Activated naive CD4-positive, alpha-beta T cell treated with anti-CD3 and anti-CD28 coated beads for 36 hours (primary cell): ENCODE results near the gene F7. TPM values are rescaled to one million over a fixed set of nuclear protein-coding genes. Genes with fewer than 3 reads are reported as not detected.
"Not testable (repeated sequence)": the region's sequence is repeated elsewhere in the genome, so short reads cannot be mapped to it uniquely, and the experiment has no call there.

Source experiments
- CTCF ChIA-PET: fragments of 350-600 bp; sonication (Branson Sonifier 250); formaldehyde crosslinking; loops from one replicate; lab custom pipeline; 2021; ENCODE audit warnings: antibody characterized with exemption; lab: Charles Lee
- DNase-seq: peaks from one replicate; pipeline ENCODE4 v3.0.0-alpha.2; 2020
- H3K27ac Mint-ChIP-seq: one replicate; pipeline ENCODE4 v1.8.0; 2021; ENCODE audit warnings: mild to moderate bottlenecking, mixed read lengths
- H3K27me3 Mint-ChIP-seq: one replicate; pipeline ENCODE4 v1.8.0; 2021; ENCODE audit warnings: low read depth, mixed read lengths
- H3K36me3 Mint-ChIP-seq: one replicate; pipeline ENCODE4 v1.8.0; 2021; ENCODE audit warnings: low read depth, mixed read lengths
- H3K4me1 Mint-ChIP-seq: one replicate; pipeline ENCODE4 v1.8.0; 2021; ENCODE audit warnings: low read depth, mixed read lengths
- H3K4me3 Mint-ChIP-seq: one replicate; pipeline ENCODE4 v1.8.0; 2021; ENCODE audit warnings: mild to moderate bottlenecking, moderate library complexity, mixed read lengths
- H3K9me3 Mint-ChIP-seq: one replicate; pipeline ENCODE4 v1.8.0; 2021; ENCODE audit warnings: mixed read lengths
- intact Hi-C: fragments of 100-400 bp; cut with micrococcal nuclease; formaldehyde crosslinking; loops from one replicate; pipeline ENCODE4 v1.15.1; 2023
- total RNA-seq, 2 experiments: library from RNA; stranded (reverse); gene quantifications; one replicate each; pipeline ENCODE4 v1.2.3, GENCODE V29; 2021

Gene F7
- total RNA-seq, 2 experiments from 2014 or later, result 0.35 to 0.62 TPM

- CTCF ChIA-PET, result no interaction called here
- H3K27me3 Mint-ChIP-seq, result no peaks in the 10 kb centered on the region
- no peaks in the 10 kb centered on the region for H3K4me1 Mint-ChIP-seq
- no peak for DNase-seq
- H3K36me3 Mint-ChIP-seq, result peaks cover 2% of the 10 kb centered on the region
- H3K27ac Mint-ChIP-seq, result no peak overlapping the region
- intact Hi-C loops, result no loop called here
- no peaks in the 10 kb centered on the region for H3K9me3 Mint-ChIP-seq
- H3K4me3 Mint-ChIP-seq, result no peak overlapping the region
Observed at GRCh38 chr13:113091891-113092775, 13.5 kb upstream of the F7 start.

- Mint-ChIP-seq H3K4me3 (no peak overlapping the region), H3K4me1 (no peaks in the 10 kb centered on the region), H3K36me3 (peaks cover 4% of the 10 kb centered on the region), H3K27ac (no peak overlapping the region), H3K27me3 (no peaks in the 10 kb centered on the region), H3K9me3 (no peaks in the 10 kb centered on the region)
- no peak for DNase-seq
- CTCF ChIA-PET, result no interaction called here
- intact Hi-C loops, result no loop called here
Observed at GRCh38 chr13:113092776-113093579, 12.6 kb upstream of the F7 start.

GRCh38 chr13:113093580-113094409 lies 11.8 kb upstream of the F7 start:
- CTCF ChIA-PET, result no interaction called here
- Mint-ChIP-seq H3K4me1 (no peaks in the 10 kb centered on the region), H3K4me3 (no peak overlapping the region), H3K27me3 (no peaks in the 10 kb centered on the region), H3K27ac (no peak overlapping the region), H3K36me3 (peaks cover 2% of the 10 kb centered on the region), H3K9me3 (no peaks in the 10 kb centered on the region)
- intact Hi-C loops, result no loop called here
- no peak for DNase-seq

- H3K36me3 Mint-ChIP-seq, result peaks cover 2% of the 10 kb centered on the region
- no peaks in the 10 kb centered on the region for H3K4me1 Mint-ChIP-seq
- H3K27ac Mint-ChIP-seq, result no peak overlapping the region
- CTCF ChIA-PET, result no interaction called here
- H3K27me3 Mint-ChIP-seq, result no peaks in the 10 kb centered on the region
- no peaks in the 10 kb centered on the region for H3K9me3 Mint-ChIP-seq
- intact Hi-C loops, result no loop called here
- DNase-seq, result no peak
- no peak overlapping the region for H3K4me3 Mint-ChIP-seq
Observed at GRCh38 chr13:113094410-113094800, 11.2 kb upstream of the F7 start.

- intact Hi-C loops, result no loop called here
- no peaks in the 10 kb centered on the region for H3K9me3 Mint-ChIP-seq
- CTCF ChIA-PET, result no interaction called here
Observed at GRCh38 chr13:113095146-113096051, 10.2 kb upstream of the F7 start.

GRCh38 chr13:113096052-113096744 lies 9.4 kb upstream of the F7 start:
- no peak for DNase-seq
- intact Hi-C loops, result no loop called here
- no peak overlapping the region for H3K4me3 Mint-ChIP-seq
- no peak overlapping the region for H3K27ac Mint-ChIP-seq
- no peaks in the 10 kb centered on the region for H3K27me3 Mint-ChIP-seq
- no peaks in the 10 kb centered on the region for H3K9me3 Mint-ChIP-seq
- H3K4me1 Mint-ChIP-seq, result no peaks in the 10 kb centered on the region
- peaks cover 2% of the 10 kb centered on the region for H3K36me3 Mint-ChIP-seq
- CTCF ChIA-PET, result no interaction called here

More at GRCh38 chr13:113095146-113096051, 10.2 kb upstream of the F7 start:
- no peak for DNase-seq
- Mint-ChIP-seq H3K4me1 (no peaks in the 10 kb centered on the region), H3K36me3 (peaks cover 2% of the 10 kb centered on the region), H3K27me3 (no peaks in the 10 kb centered on the region), H3K4me3 (no peak overlapping the region), H3K27ac (no peak overlapping the region)

- intact Hi-C loops, result no loop called here
- Mint-ChIP-seq H3K9me3 (no peaks in the 10 kb centered on the region), H3K4me1 (no peaks in the 10 kb centered on the region), H3K36me3 (peaks cover 2% of the 10 kb centered on the region), H3K27ac (no peak overlapping the region), H3K4me3 (no peak overlapping the region), H3K27me3 (no peaks in the 10 kb centered on the region)
- CTCF ChIA-PET, result no interaction called here
- no peak for DNase-seq
Observed at GRCh38 chr13:113096745-113097305, 8.8 kb upstream of the F7 start.

- CTCF ChIA-PET, result no interaction called here
- no peak overlapping the region for H3K27ac Mint-ChIP-seq
- intact Hi-C loops, result no loop called here
- no peaks in the 10 kb centered on the region for H3K27me3 Mint-ChIP-seq
- no peaks in the 10 kb centered on the region for H3K9me3 Mint-ChIP-seq
- H3K36me3 Mint-ChIP-seq, result peaks cover 2% of the 10 kb centered on the region
- no peak overlapping the region for H3K4me3 Mint-ChIP-seq
- DNase-seq, result no peak
- H3K4me1 Mint-ChIP-seq, result no peaks in the 10 kb centered on the region
Observed at GRCh38 chr13:113097651-113098050, 7.9 kb upstream of the F7 start.

- DNase-seq, result no peak
- Mint-ChIP-seq H3K4me1 (no peaks in the 10 kb centered on the region), H3K36me3 (peaks cover 2% of the 10 kb centered on the region), H3K27ac (no peak overlapping the region), H3K27me3 (no peaks in the 10 kb centered on the region), H3K4me3 (no peak overlapping the region), H3K9me3 (no peaks in the 10 kb centered on the region)
- intact Hi-C loops, result no loop called here
- CTCF ChIA-PET, result no interaction called here
Observed at GRCh38 chr13:113098162-113098732, 7.3 kb upstream of the F7 start.

GRCh38 chr13:113099142-113099541 lies 6.4 kb upstream of the F7 start:
- intact Hi-C loops, result no loop called here

GRCh38 chr13:113102302-113102701 lies 3.3 kb upstream of the F7 start:
- DNase-seq, H3K27me3 Mint-ChIP-seq, H3K4me3 Mint-ChIP-seq, H3K9me3 Mint-ChIP-seq, CTCF ChIA-PET, H3K4me1 Mint-ChIP-seq, intact Hi-C loops, H3K27ac Mint-ChIP-seq, H3K36me3 Mint-ChIP-seq: not testable (repeated sequence)

More at GRCh38 chr13:113099142-113099541, 6.4 kb upstream of the F7 start:
- CTCF ChIA-PET, result no interaction called here
- Mint-ChIP-seq H3K27ac (no peak overlapping the region), H3K27me3 (no peaks in the 10 kb centered on the region), H3K9me3 (no peaks in the 10 kb centered on the region), H3K36me3 (peaks cover 2% of the 10 kb centered on the region), H3K4me1 (no peaks in the 10 kb centered on the region), H3K4me3 (no peak overlapping the region)
- DNase-seq, result no peak
